Glutamatergic neuron (in vitro differentiated cells): ENCODE data around the gene ATXN10. TPM values are rescaled to one million over a fixed set of nuclear protein-coding genes. Genes with fewer than 3 reads are reported as not detected.

ENCODE experiments used
- DNase-seq: peaks from one replicate; pipeline ENCODE4 v3.0.0; 2022
- H3K27ac Mint-ChIP-seq: one replicate; pipeline ENCODE4 v1.8.0; 2020; ENCODE audit warnings: mild to moderate bottlenecking, mixed read lengths, inconsistent platforms; ENCODE audit not compliant: unreplicated experiment
- H3K27me3 Mint-ChIP-seq: one replicate; pipeline ENCODE4 v1.8.0; 2020; ENCODE audit warnings: mild to moderate bottlenecking, moderate library complexity, mixed read lengths, inconsistent platforms; ENCODE audit not compliant: unreplicated experiment
- H3K36me3 Mint-ChIP-seq: one replicate; pipeline ENCODE4 v1.8.0; 2020; ENCODE audit warnings: mild to moderate bottlenecking, mixed read lengths, inconsistent platforms; ENCODE audit not compliant: unreplicated experiment
- H3K4me1 Mint-ChIP-seq: one replicate; pipeline ENCODE4 v1.8.0; 2020; ENCODE audit warnings: mild to moderate bottlenecking, low read depth, mixed read lengths, inconsistent platforms; ENCODE audit not compliant: unreplicated experiment
- H3K4me3 Mint-ChIP-seq: one replicate; pipeline ENCODE4 v1.8.0; 2020; ENCODE audit warnings: mild to moderate bottlenecking, mixed read lengths, inconsistent platforms; ENCODE audit not compliant: unreplicated experiment
- H3K9me3 Mint-ChIP-seq: one replicate; pipeline ENCODE4 v1.8.0; 2020; ENCODE audit warnings: mild to moderate bottlenecking, moderate library complexity, mixed read lengths, inconsistent platforms; ENCODE audit not compliant: unreplicated experiment
- CTCF ChIP-seq: fragments of 200-600 bp; sonication (generic); IDR thresholded peaks from one replicate; pipeline ENCODE4 v1.5.0; 2021; ENCODE audit not compliant: partially characterized antibody, unreplicated experiment
- total RNA-seq: library from RNA; stranded (reverse); fragmentation: NEBNext Ultra II Directional; extraction: Animal tissue kit (Norgen Biotek cat#: 25700); gene quantifications from one replicate; pipeline ENCODE4 v1.2.1, GENCODE V29; 2021; ENCODE audit not compliant: unreplicated experiment

The ATXN10 gene
- total RNA-seq, 1 donor from 2014 or later: 191 TPM

GRCh38 chr22:45648301-45649117, 23.1 kb upstream of the ATXN10 start:
- no peak for DNase-seq
- Mint-ChIP-seq H3K27me3 (peaks cover 10% of the 10 kb centered on the region), H3K9me3 (peaks cover 8% of the 10 kb centered on the region), H3K4me1 (peaks cover 5% of the 10 kb centered on the region), H3K4me3 (no peak overlapping the region), H3K36me3 (peaks cover 6% of the 10 kb centered on the region), H3K27ac (peak overlapping the region; percentile 33)
- TF ChIP-seq CTCF: no peak

- H3K4me1 Mint-ChIP-seq: peaks cover 5% of the 10 kb centered on the region
- peaks cover 6% of the 10 kb centered on the region for H3K36me3 Mint-ChIP-seq
- TF ChIP-seq CTCF: no peak
- H3K27me3 Mint-ChIP-seq: peaks cover 10% of the 10 kb centered on the region
- no peak overlapping the region for H3K27ac Mint-ChIP-seq
- no peak for DNase-seq
- H3K4me3 Mint-ChIP-seq: no peak overlapping the region
- H3K9me3 Mint-ChIP-seq: peaks cover 10% of the 10 kb centered on the region
These were observed 21.8 kb upstream of the ATXN10 start for GRCh38 chr22:45649809-45650208.

- no peak for DNase-seq
- no peak for TF ChIP-seq CTCF
- Mint-ChIP-seq H3K4me1 (peaks cover 5% of the 10 kb centered on the region), H3K27ac (peak overlapping the region; percentile 39), H3K36me3 (peaks cover 6% of the 10 kb centered on the region), H3K4me3 (no peak overlapping the region), H3K9me3 (peaks cover 10% of the 10 kb centered on the region), H3K27me3 (peaks cover 7% of the 10 kb centered on the region)
These were observed 20.9 kb upstream of the ATXN10 start for GRCh38 chr22:45650721-45651120.

GRCh38 chr22:45651931-45652528, 19.6 kb upstream of the ATXN10 start:
- H3K27ac Mint-ChIP-seq: no peak overlapping the region
- H3K4me1 Mint-ChIP-seq: peaks cover 5% of the 10 kb centered on the region
- DNase-seq: no peak
- no peak for TF ChIP-seq CTCF
- peaks cover 10% of the 10 kb centered on the region for H3K9me3 Mint-ChIP-seq
- H3K27me3 Mint-ChIP-seq: peaks cover 5% of the 10 kb centered on the region
- no peak overlapping the region for H3K4me3 Mint-ChIP-seq
- H3K36me3 Mint-ChIP-seq: peaks cover 6% of the 10 kb centered on the region

- no peaks in the 10 kb centered on the region for H3K36me3 Mint-ChIP-seq
- peaks cover 3% of the 10 kb centered on the region for H3K9me3 Mint-ChIP-seq
- no peak for DNase-seq
- H3K27ac Mint-ChIP-seq: no peak overlapping the region
- H3K27me3 Mint-ChIP-seq: no peaks in the 10 kb centered on the region
- no peaks in the 10 kb centered on the region for H3K4me1 Mint-ChIP-seq
- H3K4me3 Mint-ChIP-seq: no peak overlapping the region
- no peak for TF ChIP-seq CTCF
These were observed 15.1 kb upstream of the ATXN10 start for GRCh38 chr22:45656577-45656976.
